GM21737 (cell line): ENCODE results near the gene AKAP10.
"Not testable (repeated sequence)": the region's sequence is repeated elsewhere in the genome, so short reads cannot be mapped to it uniquely, and the experiment has no call there.

ENCODE experiments used
- ATAC-seq: cut with Tn5 transposase; IDR thresholded peaks from one replicate; pipeline ENCODE4 v1.9.1; 2021; ENCODE audit warnings: mild to moderate bottlenecking, moderate library complexity; ENCODE audit not compliant: unreplicated experiment

AKAP10 gene

DNA sequence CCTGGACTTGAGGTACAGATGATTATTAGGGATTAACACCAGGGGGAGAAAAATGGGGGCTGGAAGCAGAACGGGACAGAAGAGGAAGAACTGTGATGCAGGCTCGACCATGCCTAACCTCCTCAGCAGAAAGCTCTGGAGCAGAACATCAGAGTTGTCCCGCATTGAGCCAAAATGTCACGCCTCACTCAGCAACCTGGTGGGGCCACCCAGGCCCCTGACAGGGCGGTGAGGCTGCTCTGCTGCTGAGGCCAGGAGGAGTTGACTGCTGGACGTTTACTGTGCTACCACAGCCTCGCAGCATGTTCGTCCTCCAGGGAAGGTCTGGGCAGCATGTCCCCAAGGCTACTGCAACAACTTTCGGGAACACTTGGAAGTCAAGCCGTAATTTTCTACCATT, 103.4 kb downstream of the AKAP10 start:
- ATAC-seq: no peak

DNA sequence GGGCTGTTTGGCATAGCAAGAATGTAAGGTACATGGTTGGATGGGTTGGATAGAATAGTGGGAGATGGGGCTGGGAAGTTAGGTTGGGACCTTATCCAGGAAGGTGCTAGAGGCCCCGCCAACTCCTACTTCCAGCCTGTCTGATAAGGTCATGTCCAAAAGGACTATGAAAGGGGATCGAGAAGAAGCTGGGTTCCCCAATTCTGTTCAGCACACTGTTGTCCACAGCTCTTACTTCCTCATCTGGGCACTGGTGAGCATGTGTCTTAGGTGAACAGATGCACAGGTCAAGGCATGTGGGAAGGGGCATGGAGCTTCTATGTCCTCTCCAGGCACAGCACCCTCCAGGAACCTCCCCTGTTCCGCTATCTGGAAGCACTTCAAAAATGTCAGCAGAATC, 104.3 kb downstream of the AKAP10 start:
- no peak for ATAC-seq

DNA sequence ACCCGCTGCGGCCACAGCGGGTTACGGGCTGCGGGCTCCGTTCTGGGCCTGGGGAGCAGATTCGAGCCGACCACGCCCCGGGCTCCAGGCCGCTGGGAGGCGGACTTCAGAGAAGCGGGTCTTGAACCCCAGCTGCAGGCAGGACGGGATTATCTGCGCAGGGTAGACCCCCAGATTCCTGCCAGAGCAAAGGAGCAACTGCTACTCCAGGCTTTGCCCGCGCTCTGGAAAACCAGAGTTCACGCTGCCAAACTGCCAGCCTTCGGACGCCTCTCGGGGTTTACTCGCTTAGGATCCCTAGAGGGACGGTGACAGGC, 109.6 kb downstream of the AKAP10 start:
- ATAC-seq: no peak

DNA sequence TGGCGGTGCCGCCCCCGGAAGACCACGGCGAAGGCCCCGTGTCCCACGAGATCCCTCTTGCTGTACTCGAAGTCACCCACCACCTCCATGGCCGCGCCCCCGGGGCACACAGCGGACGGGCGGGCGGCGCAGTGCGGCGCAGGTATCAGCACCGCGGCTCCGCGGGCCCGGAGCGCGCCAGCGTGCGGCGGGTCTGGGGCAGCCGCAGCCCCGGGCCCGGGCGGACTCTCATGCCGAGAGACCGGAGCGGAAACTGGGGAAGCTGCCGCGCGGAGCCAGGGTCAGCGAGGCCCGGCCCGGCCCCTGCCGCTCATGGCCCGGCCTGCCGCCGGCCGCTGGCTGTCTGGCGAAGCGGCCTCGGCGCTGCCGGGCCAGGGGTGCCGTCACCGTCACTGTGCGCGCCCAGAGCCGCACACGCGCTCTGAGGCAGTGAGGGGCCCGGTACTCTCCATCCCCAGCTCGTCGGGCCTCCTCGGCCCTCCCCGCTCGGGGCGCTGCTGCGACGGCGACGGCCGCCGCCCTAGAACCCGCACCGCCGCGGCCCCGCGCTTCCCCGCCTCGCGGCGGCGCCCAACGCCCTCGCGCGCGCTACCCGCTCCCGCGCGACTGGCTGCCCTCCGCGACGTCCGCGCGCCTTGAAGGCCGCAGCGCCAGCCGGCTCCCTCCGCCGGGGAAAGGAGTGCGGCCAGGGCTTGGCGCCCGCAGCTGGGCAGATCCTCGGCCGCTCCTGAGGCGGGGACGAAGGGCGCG, 110.1 kb downstream of the AKAP10 start, which contains the start of gene ULK2:
ULK2 (minus strand) TSS at position 608 of the 750 bp plus-strand sequence; CDS start at position 89, 519 bp downstream.
- no peak for ATAC-seq

DNA sequence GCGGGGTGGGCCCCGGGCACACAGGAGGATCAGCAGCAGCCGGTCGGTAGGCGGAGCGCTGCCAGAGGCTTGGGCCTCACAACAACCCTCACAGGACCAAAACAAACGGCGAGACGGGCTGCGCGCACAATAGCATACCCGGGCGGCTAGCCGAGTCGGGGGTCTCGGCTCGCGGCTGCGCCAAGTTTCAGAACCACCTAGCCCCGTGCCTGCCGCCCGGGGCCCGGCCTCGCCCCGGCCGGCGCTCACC, 110.6 kb downstream of the AKAP10 start:
- ATAC-seq: no peak

DNA sequence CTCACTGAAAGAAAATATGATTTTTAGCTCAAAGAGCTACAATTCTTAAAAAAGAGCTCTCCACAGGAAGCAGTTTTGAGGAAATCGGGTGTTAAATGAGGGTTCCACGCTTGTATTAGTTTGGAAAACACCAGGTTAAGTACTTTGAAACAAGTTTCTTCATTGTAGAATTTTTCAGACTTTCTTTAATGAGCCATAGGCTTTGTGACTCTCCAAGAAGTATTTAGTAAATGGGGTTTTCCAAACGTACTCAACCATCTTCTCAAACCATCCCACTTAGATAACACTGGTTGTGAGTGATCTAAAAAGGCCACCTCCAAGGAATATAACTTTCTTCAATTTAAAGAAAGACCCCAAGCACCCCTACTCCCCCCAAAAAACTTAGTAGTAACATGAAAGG, 112.6 kb downstream of the AKAP10 start:
- ATAC-seq: no peak

DNA sequence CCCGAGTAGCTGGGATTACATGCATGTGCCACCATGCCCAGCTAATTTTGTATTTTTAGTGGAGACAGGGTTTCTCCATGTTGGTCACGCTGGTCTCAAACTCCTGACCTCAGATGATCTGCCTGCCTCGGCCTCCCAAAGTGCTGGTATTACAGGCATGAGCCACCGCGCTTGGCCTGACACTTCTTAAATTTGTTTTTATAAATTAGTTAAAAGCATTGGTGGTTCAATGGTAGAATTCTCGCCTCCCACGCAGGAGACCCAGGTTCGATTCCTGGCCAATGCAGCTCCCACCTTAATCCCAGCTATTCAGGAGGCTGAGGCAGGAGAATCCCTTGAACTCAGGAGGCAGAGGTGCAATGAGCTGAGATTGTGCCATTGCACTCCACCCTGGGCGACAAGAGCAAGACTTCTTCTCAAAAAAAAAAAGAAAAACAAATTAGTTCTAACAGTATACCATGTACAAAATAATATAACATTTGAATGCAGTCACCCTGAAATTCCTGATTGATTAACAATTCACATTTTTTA, 116.9 kb downstream of the AKAP10 start:
- ATAC-seq: not testable (repeated sequence)

DNA sequence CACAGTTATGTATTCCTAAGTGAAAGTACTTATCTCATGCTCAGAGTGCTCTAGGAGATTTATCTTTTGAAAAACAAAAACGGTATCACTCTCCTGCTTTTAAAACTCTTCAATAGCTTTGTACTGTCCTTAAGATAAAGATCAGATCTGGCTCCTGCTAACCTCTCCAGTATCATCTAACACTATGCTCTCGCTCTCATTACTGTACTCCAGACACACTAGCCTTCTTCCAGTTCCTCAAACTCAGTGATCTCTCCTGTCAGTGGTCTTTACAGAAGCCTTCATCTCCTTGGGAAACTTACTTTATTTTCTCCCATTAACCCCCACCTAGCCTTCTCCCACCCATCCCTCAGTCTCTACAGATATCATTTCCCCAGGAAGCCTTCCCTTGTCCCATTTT, 120.0 kb downstream of the AKAP10 start:
- ATAC-seq: no peak
